Mammary epithelial cell (primary cell): ENCODE data around the gene PES1.

Experiments used
- CTCF ChIP-seq, 2 donors: IDR thresholded peaks in 1 of 2; conservative IDR thresholded peaks in 1 of 2; 2 replicates each; pipeline ENCODE4 v1.5.1; 2011 to 2012; ENCODE audit warnings: inconsistent platforms in 2 of 2, low read length in 2 of 2, mild to moderate bottlenecking in 2 of 2, control low read depth in 1 of 2, low read depth in 1 of 2; ENCODE audit not compliant: insufficient read depth in 1 of 2; ENCODE audit errors: extremely low read depth in 1 of 2
- EZH2 ChIP-seq: IDR thresholded peaks from 2 replicates; pipeline ENCODE4 v1.6.1; 2012; ENCODE audit warnings: low read length, inconsistent platforms, borderline replicate concordance

GRCh38 chr22:30617819-30618218 is 26.1 kb upstream of the PES1 start:
- TF ChIP-seq EZH2, result no peak
- TF ChIP-seq CTCF (conservative IDR thresholded peaks at IDR 0.05 in 1 of 2, IDR thresholded peaks at IDR 0.05 in 1 of 2; ENCODE audit: extremely low read depth in 1 of 2, insufficient read depth in 1 of 2, low read depth in 1 of 2, low read length in 2 of 2), result no peak
